RCC 7860 (cell line): ENCODE data around the gene MRRF.
"Not testable (repeated sequence)": the region's sequence is repeated elsewhere in the genome, so short reads cannot be mapped to it uniquely, and the experiment has no call there.

Experiments
- DNase-seq: peaks from one replicate; pipeline ENCODE4 v3.0.0-alpha.2; 2015; ENCODE audit warnings: low spot score
- FAIRE-seq: peaks from 2 replicates; lab custom pipeline; 2012; peaks lifted over from hg19 to GRCh38; lab: Jason Lieb, UNC

Gene MRRF

DNA sequence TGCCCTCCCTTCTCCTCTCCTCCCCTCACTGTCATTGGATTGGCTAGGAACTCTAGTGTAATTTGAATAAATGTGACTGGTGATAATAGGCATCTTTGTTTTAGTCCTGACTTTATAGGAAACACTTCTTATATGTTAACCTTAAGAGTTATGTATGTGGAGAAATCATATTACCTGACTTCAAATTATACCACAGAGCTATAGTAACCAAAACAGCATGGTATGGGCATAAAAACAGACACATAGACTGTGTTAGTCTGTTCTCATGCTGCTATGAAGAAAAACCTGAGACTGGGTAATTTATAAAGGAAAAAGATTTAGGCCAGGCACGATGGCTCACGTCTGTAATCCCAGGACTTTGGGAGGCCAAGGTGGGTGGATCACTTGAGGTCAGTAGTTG, 9.4 kb downstream of the MRRF start:
- no peak for FAIRE-seq
- no peak for DNase-seq

GRCh38 chr9:122276096-122276495, 11.4 kb downstream of the MRRF start:
- FAIRE-seq, result no peak

DNA sequence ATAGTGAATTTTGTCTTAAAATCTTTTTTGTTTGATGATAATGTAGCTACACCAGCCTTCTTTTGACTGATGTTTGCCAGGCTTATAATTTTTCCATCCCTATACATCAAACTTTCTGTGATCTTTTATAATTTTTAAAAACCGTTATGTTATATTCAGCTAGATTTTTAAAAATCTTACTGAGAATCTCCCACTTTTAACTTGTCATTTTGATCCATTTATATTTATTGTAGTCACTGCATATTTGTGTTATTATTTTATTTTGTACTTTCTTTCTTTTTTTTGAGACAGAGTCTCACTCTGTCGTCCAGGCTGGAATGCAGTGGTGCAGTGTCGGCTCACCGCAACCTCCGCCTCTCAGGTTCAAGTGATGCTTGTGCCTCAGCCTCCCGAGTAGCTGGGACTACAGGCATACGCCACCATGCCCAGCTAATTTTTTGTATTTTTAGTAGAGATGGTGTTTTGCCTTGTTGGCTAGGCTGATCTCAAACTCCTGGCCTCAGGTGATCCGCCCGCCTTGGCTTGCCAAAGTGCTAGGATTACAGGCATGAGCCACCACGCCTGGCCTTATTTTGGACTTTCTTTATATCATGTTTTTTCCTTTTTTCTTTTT, 12.7 kb downstream of the MRRF start:
- DNase-seq (no peak), FAIRE-seq (no peak)

More at GRCh38 chr9:122276096-122276495, 11.4 kb downstream of the MRRF start:
- no peak for DNase-seq

DNA sequence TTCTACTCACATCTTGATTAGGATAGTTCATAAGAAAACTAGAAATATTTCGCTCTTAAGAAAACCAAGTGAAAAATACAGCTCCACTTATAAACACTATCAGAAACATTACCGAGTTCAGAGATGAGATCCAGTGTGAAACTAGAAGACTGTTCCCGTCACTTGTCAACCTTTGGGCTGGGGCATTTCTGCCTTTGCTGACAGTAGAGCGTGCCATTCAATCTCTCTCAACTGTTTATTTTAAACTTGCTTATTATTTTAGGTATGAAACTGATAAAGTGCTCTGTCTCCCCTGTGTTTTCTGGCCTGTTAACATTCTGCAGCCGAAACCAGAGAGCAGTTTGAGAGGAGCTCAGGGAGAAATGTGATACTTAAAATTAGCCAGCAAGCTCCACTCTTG, 16.7 kb downstream of the MRRF start:
- FAIRE-seq (no peak), DNase-seq (no peak)

- no peak for DNase-seq
- no peak for FAIRE-seq
These were observed 22.1 kb downstream of the MRRF start for GRCh38 chr9:122286764-122287163.

- no peak for DNase-seq
- no peak for FAIRE-seq
These were observed 22.6 kb downstream of the MRRF start for GRCh38 chr9:122287214-122287720.

DNA sequence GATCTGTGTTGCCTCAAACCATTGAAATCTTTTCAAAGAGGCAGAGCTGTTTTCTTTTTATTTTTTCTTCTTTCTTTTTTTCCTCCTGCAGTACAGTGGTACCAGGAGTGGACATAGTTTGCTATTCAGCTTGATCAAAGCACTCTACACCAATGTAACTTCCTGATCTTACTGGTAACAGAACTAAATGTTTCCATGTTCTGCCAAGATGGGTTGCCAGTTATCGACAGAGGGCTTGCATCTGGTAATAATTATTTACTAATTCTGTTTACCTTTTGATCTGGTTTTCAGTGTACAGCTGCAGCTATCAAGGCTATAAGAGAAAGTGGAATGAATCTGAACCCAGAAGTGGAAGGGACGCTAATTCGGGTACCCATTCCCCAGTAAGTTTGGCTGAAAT, 26.8 kb downstream of the MRRF start:
- DNase-seq, result no peak
- FAIRE-seq, result no peak

- DNase-seq, result no peak
- FAIRE-seq, result no peak
These were observed 29.8 kb downstream of the MRRF start for GRCh38 chr9:122294531-122294930.

GRCh38 chr9:122297512-122297911, 32.8 kb downstream of the MRRF start:
- no peak for DNase-seq

DNA sequence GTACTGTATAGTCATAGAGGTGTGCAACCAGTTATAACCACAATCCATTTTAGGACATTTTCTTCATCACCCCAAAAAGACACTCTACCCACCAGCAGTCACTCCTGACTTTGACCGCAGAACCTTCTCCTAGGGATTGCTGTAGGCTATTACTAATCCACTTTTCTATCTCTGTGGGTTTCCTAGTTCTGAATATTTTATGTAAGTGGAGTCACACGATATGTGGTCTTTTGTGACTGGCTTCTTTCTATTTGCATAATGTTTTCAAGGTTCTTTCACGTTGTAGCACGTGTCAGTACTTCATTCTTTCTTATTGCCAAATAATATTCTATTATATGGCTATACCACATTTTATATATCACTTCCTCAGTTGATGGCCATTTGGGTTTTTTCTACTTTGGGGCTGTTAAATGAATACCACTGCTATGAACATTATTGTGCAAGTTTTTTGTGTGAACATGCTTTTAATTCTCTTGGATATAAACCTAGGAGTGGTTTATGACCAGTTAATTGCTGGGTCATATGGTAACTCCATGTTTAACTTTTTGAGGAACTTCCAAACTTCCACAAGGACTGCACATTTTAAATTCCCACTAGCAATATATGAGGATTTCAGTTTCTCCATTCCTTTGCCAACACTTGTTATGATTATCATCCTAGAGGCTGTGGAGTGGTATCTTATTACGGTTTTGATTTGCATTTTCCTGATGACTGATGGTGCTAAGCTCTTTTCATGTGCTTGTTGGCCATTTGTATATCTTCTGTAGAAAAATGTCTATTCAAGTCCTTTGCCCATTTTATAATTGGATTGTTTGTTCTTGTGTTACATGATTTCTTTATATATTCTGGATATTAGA, 37.8 kb downstream of the MRRF start:
- DNase-seq (no peak), FAIRE-seq (no peak)

More at GRCh38 chr9:122297512-122297911, 32.8 kb downstream of the MRRF start:
- no peak for FAIRE-seq

DNA sequence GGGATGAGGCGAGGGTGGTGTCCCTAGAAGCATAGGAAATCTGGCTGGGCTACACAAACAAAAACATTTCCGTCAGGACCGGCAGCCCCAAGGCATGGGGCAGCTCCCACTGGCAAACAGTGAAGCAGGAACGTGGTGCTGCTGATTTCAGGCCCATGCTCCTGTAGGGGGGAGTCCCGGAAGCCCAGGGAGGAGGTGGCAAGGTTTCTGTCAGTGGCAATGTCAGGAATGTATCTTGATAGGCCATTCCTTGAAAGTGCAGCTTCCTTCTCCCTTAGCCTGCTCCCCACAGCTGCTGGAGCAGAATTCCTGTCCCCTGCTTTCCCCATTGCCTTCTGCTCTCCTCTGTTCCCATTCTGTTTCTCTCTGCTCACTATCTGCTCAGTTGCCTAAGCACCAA, 42.4 kb downstream of the MRRF start:
- FAIRE-seq, result no peak
- no peak for DNase-seq

DNA sequence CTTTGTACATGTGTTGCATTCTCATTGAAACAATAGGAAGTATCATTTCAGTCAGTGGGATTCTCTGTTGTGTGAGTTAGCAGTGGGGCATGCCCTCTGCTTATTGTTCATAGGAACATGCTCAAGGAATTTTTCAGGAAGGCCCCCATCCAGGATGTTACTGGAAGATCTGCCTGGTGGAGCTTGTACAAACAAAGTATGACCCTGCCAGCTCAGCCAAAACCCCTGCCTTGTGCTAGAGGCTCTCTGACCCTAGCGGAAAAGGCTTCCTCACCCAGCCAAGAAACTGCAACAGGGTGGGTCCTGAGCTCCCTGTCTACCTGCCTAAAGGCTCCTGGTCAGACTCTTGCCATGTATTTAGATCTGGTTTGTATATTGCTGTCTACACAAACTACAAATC, 43.2 kb downstream of the MRRF start:
- FAIRE-seq, result no peak
- DNase-seq, result no peak

DNA sequence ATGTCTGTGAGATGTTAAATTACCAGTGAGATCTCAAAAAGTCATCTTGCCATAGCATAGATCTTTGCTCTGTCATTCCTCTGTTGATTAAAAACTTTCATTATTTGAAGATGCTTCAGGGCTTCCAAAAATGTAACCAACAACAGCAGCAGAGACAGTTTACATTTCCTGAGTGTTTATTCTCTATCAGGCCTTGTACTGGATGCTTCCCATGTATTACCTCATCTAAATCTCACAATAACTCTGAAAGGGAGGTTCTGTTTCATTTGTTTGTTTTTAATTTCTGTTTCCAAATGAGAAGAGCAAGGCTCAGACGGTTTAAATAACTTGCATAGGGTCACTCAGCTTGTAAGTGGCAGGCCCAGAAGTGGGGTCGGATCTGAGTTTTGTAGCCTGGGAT, 45.2 kb downstream of the MRRF start:
- DNase-seq, result no peak
- FAIRE-seq, result no peak

DNA sequence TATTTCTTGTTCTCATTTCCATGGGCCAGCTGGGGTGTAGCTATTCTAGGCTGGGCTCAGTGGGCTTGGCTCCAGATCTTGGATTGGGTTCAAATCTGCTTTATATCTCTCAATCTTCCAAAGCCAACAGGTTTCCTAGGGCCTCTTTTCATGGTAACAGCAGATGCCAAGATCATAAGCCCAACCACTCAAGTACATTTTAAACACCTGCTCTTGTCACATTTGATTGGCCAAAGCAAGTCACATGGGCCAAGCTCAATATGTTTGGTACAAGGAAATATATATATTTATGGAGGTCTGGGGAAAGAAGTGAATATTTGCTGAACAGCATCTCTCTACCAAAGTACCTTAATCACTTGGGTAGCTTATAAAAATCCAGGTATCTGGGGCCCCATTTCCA, 49.5 kb downstream of the MRRF start:
- DNase-seq, result no peak

DNA sequence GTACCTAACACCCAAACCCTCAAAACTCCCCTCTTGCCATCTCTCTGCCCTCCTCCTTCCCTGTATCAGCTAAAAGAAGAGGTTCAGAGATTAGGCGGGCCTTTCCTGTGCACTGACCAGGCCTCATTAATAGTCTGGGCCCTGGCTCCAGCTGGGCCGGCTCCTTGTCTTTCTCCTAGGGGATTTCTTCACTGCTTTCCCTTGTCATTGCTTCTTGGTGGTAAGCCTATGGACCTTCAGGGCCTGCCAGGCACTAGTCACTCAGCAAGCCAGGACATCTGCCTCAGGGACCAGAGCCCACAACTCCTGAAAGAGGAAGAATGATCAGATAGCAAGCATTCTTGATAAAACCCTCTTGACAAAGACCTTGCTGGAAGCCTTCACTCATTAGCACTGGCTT, 50.9 kb downstream of the MRRF start:
- no peak for FAIRE-seq
- no peak for DNase-seq

More for the DNA sequence above, 49.5 kb downstream of the MRRF start:
- FAIRE-seq, result no peak

- FAIRE-seq (no peak), DNase-seq (no peak)
These were observed 53.6 kb downstream of the MRRF start for GRCh38 chr9:122318284-122318683.

DNA sequence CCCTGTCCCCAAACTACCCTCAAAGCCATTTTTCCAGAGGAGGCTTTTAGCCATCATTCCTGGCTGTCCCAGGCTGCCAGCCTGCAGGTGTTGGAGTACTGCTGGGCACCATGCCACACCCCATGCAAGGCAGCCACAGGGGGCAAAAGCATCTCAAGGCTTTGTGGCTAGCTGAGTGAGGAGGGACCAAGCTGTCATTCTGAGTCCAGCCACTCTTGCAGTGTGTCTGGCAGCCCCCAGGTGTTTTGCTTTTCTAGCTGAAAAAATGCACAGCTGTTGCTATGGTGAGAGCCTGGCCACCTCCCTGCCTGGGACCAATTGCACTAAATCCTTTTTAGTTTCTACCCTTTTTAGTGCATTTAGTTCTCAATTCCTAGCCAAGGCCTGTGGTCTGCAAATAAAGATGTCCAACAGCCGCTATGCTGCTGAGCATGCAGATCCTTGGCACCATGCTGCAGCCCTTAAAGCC, 55.8 kb downstream of the MRRF start:
- FAIRE-seq, result no peak
- DNase-seq, result no peak

DNA sequence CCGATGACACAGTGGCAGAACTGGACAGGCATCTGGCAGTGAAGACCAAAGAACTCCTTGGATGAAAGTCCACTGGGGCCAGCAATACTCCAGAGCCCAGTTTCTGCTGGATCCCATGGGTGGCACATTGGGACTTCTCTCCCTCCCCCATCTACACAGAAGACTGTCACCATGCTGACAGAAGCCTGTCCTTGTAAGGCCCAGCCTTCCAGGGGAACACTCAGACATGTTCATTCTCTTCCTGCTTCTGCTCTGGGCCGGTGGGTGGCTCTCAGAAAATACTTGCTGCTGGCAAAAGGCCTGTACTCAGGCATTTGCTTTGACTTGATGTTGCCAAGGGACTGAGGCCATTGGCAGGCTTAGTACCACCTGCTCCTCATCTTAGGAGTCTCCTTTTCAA, 57.9 kb downstream of the MRRF start:
- FAIRE-seq (no peak), DNase-seq (no peak)

DNA sequence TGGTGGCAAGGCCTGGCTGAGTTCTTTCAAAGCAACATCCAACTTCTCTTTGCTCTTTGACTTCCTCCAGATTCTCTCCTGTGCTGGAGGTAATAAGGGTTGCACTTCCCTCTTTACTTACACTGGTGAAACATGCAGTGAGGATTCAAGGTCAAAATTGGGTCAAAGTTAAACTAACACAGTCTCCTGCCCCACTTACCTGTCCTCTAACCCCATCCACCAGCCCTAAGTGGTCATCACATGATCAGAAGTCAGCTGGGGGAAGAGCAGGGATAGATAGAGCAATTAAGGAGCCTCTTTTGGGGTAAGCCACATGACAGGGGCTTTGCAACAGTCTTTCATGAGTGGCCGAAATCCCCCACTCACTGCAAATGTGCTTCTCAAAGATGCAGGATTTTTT, 60.0 kb downstream of the MRRF start:
- FAIRE-seq, DNase-seq: not testable (repeated sequence)

GRCh38 chr9:122325124-122325523, 60.4 kb downstream of the MRRF start:
- DNase-seq (peak; percentile 9), FAIRE-seq (no peak)

- DNase-seq (no peak), FAIRE-seq (no peak)
These were observed 62.5 kb downstream of the MRRF start for GRCh38 chr9:122327175-122327574.

DNA sequence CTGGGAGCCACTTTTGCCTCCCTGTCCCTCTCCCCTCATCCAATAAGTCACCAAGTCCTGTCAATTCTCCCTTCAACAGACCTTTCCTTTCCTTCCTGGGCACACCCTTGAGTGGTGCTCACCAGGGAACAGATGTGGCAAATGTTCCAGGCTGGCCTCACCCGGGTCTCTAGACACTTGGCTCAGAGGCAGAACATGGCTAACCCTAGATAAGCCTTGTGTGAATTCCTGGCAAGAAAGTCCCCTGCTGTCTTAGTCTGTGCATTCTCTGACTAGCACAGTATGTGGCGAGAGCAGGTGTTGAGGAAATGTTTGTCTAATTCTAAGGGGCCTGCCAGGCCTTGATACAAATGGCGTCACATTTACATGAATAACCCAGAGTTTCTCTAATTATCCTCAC, 64.9 kb downstream of the MRRF start:
- DNase-seq (no peak), FAIRE-seq (no peak)
